Epithelial cell of proximal tubule (primary cell): ENCODE measurements around the gene SLC16A3. TPM values are rescaled to one million over a fixed set of nuclear protein-coding genes. Genes with fewer than 3 reads are reported as not detected.

Experiments
- total RNA-seq: library from RNA; depleted of rRNA; stranded (reverse); fragments of >200 nt; gene quantifications from 2 replicates; pipeline ENCODE4 v1.2.3, GENCODE V29; 2015

SLC16A3 gene
- total RNA-seq, 1 donor from 2014 or later = 190 TPM

Other genes with a start within 250 kb of the SLC16A3 start
- gene CENPX, start 206.2 kb upstream of the SLC16A3 start, total RNA-seq = 158 and 228 TPM in 2 replicates
- gene LRRC45, start 205.7 kb upstream of the SLC16A3 start, total RNA-seq = 44.5 and 44.6 TPM in 2 replicates
- 52.9 and 60.0 TPM in 2 replicates for gene RAC3, start 197.4 kb upstream of the SLC16A3 start, total RNA-seq
- 85.4 and 93.1 TPM in 2 replicates for gene DCXR, start 191.3 kb upstream of the SLC16A3 start, total RNA-seq
- gene RFNG, start 177.2 kb upstream of the SLC16A3 start, total RNA-seq = 35.8 and 38.8 TPM in 2 replicates
- gene GPS1, start 177.1 kb upstream of the SLC16A3 start, total RNA-seq = 105 and 200 TPM in 2 replicates
- gene DUS1L, start 163.2 kb upstream of the SLC16A3 start, total RNA-seq = 126 and 154 TPM in 2 replicates
- gene FASN, start 130.8 kb upstream of the SLC16A3 start, total RNA-seq = 94.7 and 224 TPM in 2 replicates
- gene CCDC57, start 16.2 kb upstream of the SLC16A3 start, total RNA-seq = 10.5 and 10.8 TPM in 2 replicates
- 32.0 and 54.1 TPM in 2 replicates for gene CSNK1D, start 44.7 kb downstream of the SLC16A3 start, total RNA-seq
- not detected in 2 replicates for gene CD7, start 88.6 kb downstream of the SLC16A3 start, total RNA-seq
- 0.75 and 1.9 TPM in 2 replicates for gene SECTM1, start 104.7 kb downstream of the SLC16A3 start, total RNA-seq
- gene TEX19, start 130.2 kb downstream of the SLC16A3 start, total RNA-seq = 0.07 TPM in 1 of 2 replicates, not detected in the other
- not detected in 2 replicates for gene UTS2R, start 142.7 kb downstream of the SLC16A3 start, total RNA-seq
- gene HEXD, start 189.3 kb downstream of the SLC16A3 start, total RNA-seq = 10.7 and 11.4 TPM in 2 replicates
- gene OGFOD3, start 189.5 kb downstream of the SLC16A3 start, total RNA-seq = 29.4 and 63.9 TPM in 2 replicates
- 72.1 and 78.8 TPM in 2 replicates for gene CYBC1, start 221.7 kb downstream of the SLC16A3 start, total RNA-seq
- gene NARF, start 229.7 kb downstream of the SLC16A3 start, total RNA-seq = 45.4 and 64.4 TPM in 2 replicates